ENCODE results near the gene HOXA7.

GRCh38 chr7:27131390-27131819 lies 25.1 kb downstream of the HOXA7 start:
- TF ChIP-seq EZH2phosphoT487 (IDR thresholded peaks at IDR 0.05; ENCODE audit: insufficient read depth, low read depth), result no peak
- no peak for TF ChIP-seq EZH2 (IDR thresholded peaks at IDR 0.05; ENCODE audit: insufficient read depth, poor library complexity, severe bottlenecking)
